HepG2 (cell line): ENCODE results near the gene ZNF853. TPM values are rescaled to one million over a fixed set of nuclear protein-coding genes. Genes with fewer than 3 reads are reported as not detected.
A peak's percentile ranks its signal among the peaks of the same experiment; 100 is the strongest.

Experiments used
- FOSL2 ChIP-seq: sonication (generic); formaldehyde crosslinking; IDR thresholded peaks from 2 replicates; pipeline ENCODE4 v1.4.0; 2020; ENCODE audit warnings: missing genetic modification reagents
- FOXJ3 ChIP-seq: sonication (generic); formaldehyde crosslinking; IDR thresholded peaks from 2 replicates; pipeline ENCODE4 v1.4.0; 2020; ENCODE audit warnings: missing genetic modification reagents, mild to moderate bottlenecking, borderline replicate concordance
- HCFC1 ChIP-seq: fragments of 150-350 bp; IDR thresholded peaks from 2 replicates; pipeline ENCODE4 v1.6.1; 2014; ENCODE audit warnings: low read depth, low read length
- KAT8 ChIP-seq: IDR thresholded peaks from 2 replicates; pipeline ENCODE4 v1.6.1; 2016; ENCODE audit warnings: missing genetic modification reagents, missing compliant biosample characterization
- NFYC ChIP-seq: IDR thresholded peaks from 2 replicates; pipeline ENCODE4 v1.6.1; 2016; ENCODE audit warnings: missing genetic modification reagents, missing compliant biosample characterization
- POGZ ChIP-seq: sonication (generic); formaldehyde crosslinking; IDR thresholded peaks from 2 replicates; pipeline ENCODE4 v1.4.0; 2020; ENCODE audit warnings: mild to moderate bottlenecking, missing genetic modification reagents
- POLR2AphosphoS5 ChIP-seq: IDR thresholded peaks from 2 replicates; pipeline ENCODE4 v1.6.1; 2012; ENCODE audit warnings: low read depth, low read length
- SETDB1 ChIP-seq: sonication (generic); formaldehyde crosslinking; IDR thresholded peaks from 2 replicates; pipeline ENCODE4 v1.5.1; 2020; ENCODE audit warnings: missing genetic modification reagents, mild to moderate bottlenecking, borderline replicate concordance
- TBP ChIP-seq: sonication (generic); formaldehyde crosslinking; IDR thresholded peaks from 2 replicates; pipeline ENCODE4 v1.5.0; 2020; ENCODE audit warnings: missing genetic modification reagents
- TRIM24 ChIP-seq: sonication (generic); formaldehyde crosslinking; IDR thresholded peaks from 2 replicates; pipeline ENCODE4 v1.8.0; 2022; ENCODE audit warnings: mild to moderate bottlenecking, missing genetic modification reagents
- XRCC5 ChIP-seq: fragments of 200-400 bp; formaldehyde crosslinking; optimal IDR thresholded peaks from 2 replicates; pipeline ENCODE3; 2017; ENCODE audit warnings: mild to moderate bottlenecking, low read length
- ZBTB38 ChIP-seq: sonication (generic); formaldehyde crosslinking; IDR thresholded peaks from 2 replicates; pipeline ENCODE4 v1.5.1; 2020; ENCODE audit warnings: mild to moderate bottlenecking, missing genetic modification reagents
- ZFX ChIP-seq: sonication (generic); formaldehyde crosslinking; IDR thresholded peaks from 2 replicates; pipeline ENCODE4 v1.4.0; 2020; ENCODE audit warnings: mild to moderate bottlenecking, low read depth, missing genetic modification reagents, moderate library complexity
- ZFYVE20 ChIP-seq: sonication (generic); formaldehyde crosslinking; IDR thresholded peaks from 2 replicates; pipeline ENCODE4 v1.8.0; 2023; ENCODE audit warnings: low read depth, mild to moderate bottlenecking, moderate library complexity, missing genetic modification reagents, borderline replicate concordance
- ZKSCAN1 ChIP-seq: fragments of 150-350 bp; IDR thresholded peaks from 2 replicates; pipeline ENCODE4 v1.6.1; 2014; ENCODE audit warnings: low read length
- ZNF101 ChIP-seq: sonication (generic); formaldehyde crosslinking; IDR thresholded peaks from 2 replicates; pipeline ENCODE4 v1.4.0; 2020; ENCODE audit warnings: mild to moderate bottlenecking, low read depth, missing genetic modification reagents, borderline replicate concordance
- ZNF160 ChIP-seq: sonication (generic); formaldehyde crosslinking; IDR thresholded peaks from 2 replicates; pipeline ENCODE4 v1.8.0; 2022; ENCODE audit warnings: mild to moderate bottlenecking, inconsistent platforms, missing genetic modification reagents
- ZNF557 ChIP-seq: sonication (generic); formaldehyde crosslinking; IDR thresholded peaks from 2 replicates; pipeline ENCODE4 v1.4.0; 2020; ENCODE audit warnings: missing genetic modification reagents
- ZSCAN31 ChIP-seq: sonication (generic); formaldehyde crosslinking; IDR thresholded peaks from 2 replicates; pipeline ENCODE4 v1.5.0; 2020; ENCODE audit warnings: low read depth, mild to moderate bottlenecking, missing genetic modification reagents
- polyA plus RNA-seq, 8 experiments: library from polyadenylated mRNA; depleted of rRNA in 3 of 8; stranded (reverse) in 7 of 8; unstranded in 1 of 8; fragments of >200 nt; fragmentation: Illumina TruSeq in 4 of 8; extraction: Trizol in 4 of 8; gene quantifications; 2 replicates each; pipeline versions ENCODE4 v1.2.1 to v1.2.3, GENCODE V29; 2011 to 2016; ENCODE audit warnings: low read depth in 4 of 8, missing spikeins in 1 of 8, mixed read lengths in 1 of 8; ENCODE audit not compliant: insufficient read depth in 1 of 8
- total RNA-seq, 5 experiments: library from RNA; depleted of rRNA; stranded (reverse); fragments of >200 nt; fragmentation: Illumina TruSeq; extraction: Trizol; gene quantifications; 2 replicates each; pipeline ENCODE4 v1.2.3, GENCODE V29; 2016; ENCODE audit warnings: low read depth in 1 of 5
- TF ChIP-seq, protein P1 (sequence below): sonication (generic); formaldehyde crosslinking; IDR thresholded peaks from 2 replicates; pipeline ENCODE4 v1.8.0; 2022; ENCODE audit warnings: mild to moderate bottlenecking, missing genetic modification reagents, borderline replicate concordance
- TF ChIP-seq, protein P2 (sequence below): sonication (generic); formaldehyde crosslinking; IDR thresholded peaks from 2 replicates; pipeline ENCODE4 v1.5.1; 2020; ENCODE audit warnings: mild to moderate bottlenecking, missing genetic modification reagents, moderate library complexity
- TF ChIP-seq, protein P3 (sequence below): sonication (generic); formaldehyde crosslinking; IDR thresholded peaks from 2 replicates; pipeline ENCODE4 v1.5.0; 2020; ENCODE audit warnings: missing genetic modification reagents
- TF ChIP-seq, protein P4 (sequence below): sonication (generic); formaldehyde crosslinking; IDR thresholded peaks from 2 replicates; pipeline ENCODE4 v1.4.0; 2020; ENCODE audit warnings: missing genetic modification reagents

ZNF853 gene
- total and polyA plus RNA-seq, 2 of the 13 experiments (the other 11 are each of a cell fraction or from before 2014, with no cell fraction given), result 2.1 to 6.2 TPM

DNA sequence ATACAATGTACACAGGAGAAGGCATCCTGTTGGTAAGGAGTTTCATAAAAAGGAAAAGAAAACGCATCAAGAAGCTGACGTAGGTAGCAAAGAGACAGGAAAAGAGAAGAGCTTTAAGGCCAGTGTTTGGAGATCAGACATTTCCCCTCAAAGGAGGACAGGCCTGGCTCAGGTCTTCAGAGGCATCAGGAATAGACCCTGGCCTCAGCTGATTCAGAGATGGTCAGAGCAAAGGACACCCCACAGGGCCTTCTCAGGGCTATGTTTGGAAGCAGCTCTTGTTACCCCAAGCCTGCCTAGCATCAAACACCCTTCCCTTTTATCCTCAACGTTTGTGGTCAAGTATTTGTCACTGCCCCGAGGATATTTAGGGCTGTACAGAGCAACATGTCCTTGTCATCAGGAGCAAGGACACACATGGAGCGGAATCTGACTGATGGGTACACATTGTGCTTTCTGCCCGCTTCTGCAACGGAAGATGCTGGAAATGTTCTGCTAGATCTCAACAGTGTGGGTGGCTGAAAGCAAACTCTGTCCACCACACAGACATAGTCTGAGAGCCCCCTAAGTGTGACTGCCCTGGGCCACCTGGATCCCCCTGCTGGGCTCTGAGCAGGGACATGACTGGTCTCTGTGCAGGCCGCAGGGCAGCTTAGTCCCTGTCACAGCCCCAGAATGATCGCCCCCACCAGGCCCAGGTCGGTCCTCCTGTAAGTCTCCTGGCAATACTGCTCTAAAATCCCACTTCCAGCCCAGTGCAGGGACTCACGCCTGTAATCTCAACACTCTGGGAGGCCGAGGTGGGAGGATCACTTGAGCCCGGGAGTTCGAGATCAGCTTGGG lies 39.2 kb upstream of the ZNF853 start (continued):
- no peak for TF ChIP-seq FOXJ3 (CRISPR knock-in tag)
- no peak for TF ChIP-seq ZFYVE20 (CRISPR knock-in tag)
- TF ChIP-seq TBP, result no peak
- TF ChIP-seq ZNF101, result no peak
- no peak for TF ChIP-seq POGZ
- TF ChIP-seq ZSCAN31 (CRISPR knock-in tag), result no peak
- TF ChIP-seq, protein P1, sequence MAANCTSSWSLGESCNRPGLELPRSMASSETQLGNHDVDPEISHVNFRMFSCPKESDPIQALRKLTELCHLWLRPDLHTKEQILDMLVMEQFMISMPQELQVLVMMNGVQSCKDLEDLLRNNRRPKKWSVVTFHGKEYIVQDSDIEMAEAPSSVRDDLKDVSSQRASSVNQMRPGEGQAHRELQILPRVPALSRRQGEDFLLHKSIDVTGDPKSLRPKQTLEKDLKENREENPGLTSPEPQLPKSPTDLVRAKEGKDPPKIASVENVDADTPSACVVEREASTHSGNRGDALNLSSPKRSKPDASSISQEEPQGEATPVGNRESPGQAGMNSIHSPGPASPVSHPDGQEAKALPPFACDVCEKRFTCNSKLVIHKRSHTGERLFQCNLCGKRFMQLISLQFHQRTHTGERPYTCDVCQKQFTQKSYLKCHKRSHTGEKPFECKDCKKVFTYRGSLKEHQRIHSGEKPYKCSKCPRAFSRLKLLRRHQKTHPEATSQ (CRISPR knock-in tag), result no peak
- TF ChIP-seq, protein P2, sequence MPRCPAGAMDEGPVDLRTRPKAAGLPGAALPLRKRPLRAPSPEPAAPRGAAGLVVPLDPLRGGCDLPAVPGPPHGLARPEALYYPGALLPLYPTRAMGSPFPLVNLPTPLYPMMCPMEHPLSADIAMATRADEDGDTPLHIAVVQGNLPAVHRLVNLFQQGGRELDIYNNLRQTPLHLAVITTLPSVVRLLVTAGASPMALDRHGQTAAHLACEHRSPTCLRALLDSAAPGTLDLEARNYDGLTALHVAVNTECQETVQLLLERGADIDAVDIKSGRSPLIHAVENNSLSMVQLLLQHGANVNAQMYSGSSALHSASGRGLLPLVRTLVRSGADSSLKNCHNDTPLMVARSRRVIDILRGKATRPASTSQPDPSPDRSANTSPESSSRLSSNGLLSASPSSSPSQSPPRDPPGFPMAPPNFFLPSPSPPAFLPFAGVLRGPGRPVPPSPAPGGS (CRISPR knock-in tag), result no peak
- 0 out of 2 replicates have a peak, but pooled peaks have one; percentile 44 for TF ChIP-seq POLR2AphosphoS5
- TF ChIP-seq TRIM24 (CRISPR knock-in tag), result no peak
- no peak for TF ChIP-seq SETDB1 (CRISPR knock-in tag)
- no peak for TF ChIP-seq ZKSCAN1
- no peak for TF ChIP-seq XRCC5
- no peak for TF ChIP-seq ZNF160
- TF ChIP-seq, protein P3, sequence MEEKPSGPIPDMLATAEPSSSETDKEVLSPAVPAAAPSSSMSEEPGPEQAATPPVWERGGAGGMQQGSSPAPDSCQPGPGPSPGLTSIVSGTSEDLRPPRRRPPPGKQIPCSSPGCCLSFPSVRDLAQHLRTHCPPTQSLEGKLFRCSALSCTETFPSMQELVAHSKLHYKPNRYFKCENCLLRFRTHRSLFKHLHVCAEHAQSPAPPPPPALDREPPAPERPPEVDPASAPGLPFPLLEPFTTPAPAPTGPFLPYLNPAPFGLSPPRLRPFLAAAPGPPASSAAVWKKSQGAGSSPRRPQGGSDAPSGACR (CRISPR knock-in tag), result no peak
- TF ChIP-seq ZNF557 (CRISPR knock-in tag), result no peak
- no peak for TF ChIP-seq FOSL2 (CRISPR knock-in tag)
- TF ChIP-seq ZBTB38 (CRISPR knock-in tag), result peak; percentile 54; the same call in 1 of the 2 replicates
- TF ChIP-seq KAT8 (CRISPR knock-in tag), result no peak
- TF ChIP-seq, protein P4, sequence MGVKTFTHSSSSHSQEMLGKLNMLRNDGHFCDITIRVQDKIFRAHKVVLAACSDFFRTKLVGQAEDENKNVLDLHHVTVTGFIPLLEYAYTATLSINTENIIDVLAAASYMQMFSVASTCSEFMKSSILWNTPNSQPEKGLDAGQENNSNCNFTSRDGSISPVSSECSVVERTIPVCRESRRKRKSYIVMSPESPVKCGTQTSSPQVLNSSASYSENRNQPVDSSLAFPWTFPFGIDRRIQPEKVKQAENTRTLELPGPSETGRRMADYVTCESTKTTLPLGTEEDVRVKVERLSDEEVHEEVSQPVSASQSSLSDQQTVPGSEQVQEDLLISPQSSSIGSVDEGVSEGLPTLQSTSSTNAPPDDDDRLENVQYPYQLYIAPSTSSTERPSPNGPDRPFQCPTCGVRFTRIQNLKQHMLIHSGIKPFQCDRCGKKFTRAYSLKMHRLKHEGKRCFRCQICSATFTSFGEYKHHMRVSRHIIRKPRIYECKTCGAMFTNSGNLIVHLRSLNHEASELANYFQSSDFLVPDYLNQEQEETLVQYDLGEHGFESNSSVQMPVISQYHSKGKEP, result no peak
- no peak for TF ChIP-seq NFYC (CRISPR knock-in tag)
- TF ChIP-seq HCFC1, result no peak
- peak; percentile 51; the same call in 1 of the 2 replicates for TF ChIP-seq ZFX
